SK-N-MC (cell line): Measurements from ENCODE around the gene GABRA4.
A peak's percentile ranks its signal among the peaks of the same experiment; 100 is the strongest.

ENCODE experiments used
- DNase-seq: peaks from one replicate; pipeline ENCODE4 v3.0.0-alpha.2; 2011; ENCODE audit warnings: low read depth, low spot score
- H3K27ac ChIP-seq: fragments of 200-600 bp; sonication (generic); 2 replicates; pipeline ENCODE4 v1.5.1; 2016; ENCODE audit warnings: mixed run types
- H3K36me3 ChIP-seq: fragments of 200-600 bp; sonication (generic); 2 replicates; pipeline ENCODE4 v1.6.1; 2017; ENCODE audit warnings: antibody characterized with exemption, low read length, mixed read lengths; ENCODE audit not compliant: insufficient read depth
- H3K4me3 ChIP-seq: fragments of 200-600 bp; sonication (generic); 2 replicates; pipeline ENCODE4 v1.5.1; 2016
- H3K9ac ChIP-seq: fragments of 200-600 bp; sonication (generic); 2 replicates; pipeline ENCODE4 v1.8.0; 2017; ENCODE audit warnings: mixed run types, mixed read lengths; ENCODE audit not compliant: insufficient read length
- H3K9me3 ChIP-seq: fragments of 200-600 bp; sonication (generic); 2 replicates; pipeline ENCODE4 v1.6.1; 2017; ENCODE audit warnings: low read depth, mild to moderate bottlenecking, antibody characterized with exemption, low read length, moderate library complexity, mixed read lengths
- EZH2 ChIP-seq: fragments of 200-600 bp; sonication (generic); IDR thresholded peaks from one replicate; pipeline ENCODE4 v1.6.1; 2017; ENCODE audit warnings: antibody characterized with exemption
- FOXP2 ChIP-seq: optimal IDR thresholded peaks from 2 replicates; pipeline ENCODE3; 2011; ENCODE audit warnings: mild to moderate bottlenecking, moderate library complexity; ENCODE audit not compliant: insufficient read depth; ENCODE audit errors: extremely low read length, control extremely low read depth
- POLR2AphosphoS5 ChIP-seq: IDR thresholded peaks from 2 replicates; pipeline ENCODE4 v1.6.1; 2012; ENCODE audit warnings: mild to moderate bottlenecking, low read depth, low read length, borderline replicate concordance

The GABRA4 gene

GRCh38 chr4:46993075-46994006 is at the start of gene GABRA4:
GABRA4 (minus strand) TSS chr4:46993581; CDS start chr4:46993424, 157 bp downstream.
- TF ChIP-seq EZH2 (peak; percentile 61), FOXP2 (no peak)
- no peaks in the 10 kb centered on the region for H3K36me3 ChIP-seq
- H3K27ac ChIP-seq: no peak within 1 kb of the TSS
- H3K9me3 ChIP-seq: no peaks in the 10 kb centered on the region
- DNase-seq: no peak
- H3K9ac ChIP-seq: peak within 1 kb of the TSS; percentile 38
- peak within 1 kb of the TSS; percentile 82 for H3K4me3 ChIP-seq

GRCh38 chr4:47040828-47041227 is 47.4 kb upstream of the GABRA4 start:
- no peak for DNase-seq
- no peaks in the 10 kb centered on the region for H3K36me3 ChIP-seq
- H3K9me3 ChIP-seq: no peaks in the 10 kb centered on the region
- H3K4me3 ChIP-seq: no peak overlapping the region
- H3K9ac ChIP-seq: no peak overlapping the region
- TF ChIP-seq POLR2AphosphoS5 (no peak), EZH2 (no peak), FOXP2 (no peak)
- H3K27ac ChIP-seq: no peak overlapping the region

GRCh38 chr4:47038263-47038662 is 44.9 kb upstream of the GABRA4 start:
- H3K27ac ChIP-seq: no peak overlapping the region

GRCh38 chr4:47032405-47033106 is 39.2 kb upstream of the GABRA4 start:
- no peak overlapping the region for H3K27ac ChIP-seq
- H3K4me3 ChIP-seq: peak overlapping the region; percentile 92
- H3K36me3 ChIP-seq: no peaks in the 10 kb centered on the region
- no peaks in the 10 kb centered on the region for H3K9me3 ChIP-seq
- no peak for TF ChIP-seq FOXP2
- no peak for TF ChIP-seq EZH2
- TF ChIP-seq POLR2AphosphoS5: no peak
- DNase-seq: no peak
- H3K9ac ChIP-seq: peak overlapping the region; percentile 53

More at GRCh38 chr4:47038263-47038662, 44.9 kb upstream of the GABRA4 start:
- Histone ChIP-seq H3K4me3 (no peak overlapping the region), H3K9ac (no peak overlapping the region), H3K36me3 (no peaks in the 10 kb centered on the region), H3K9me3 (no peaks in the 10 kb centered on the region)
- no peak for DNase-seq
- TF ChIP-seq FOXP2: no peak
- TF ChIP-seq POLR2AphosphoS5: no peak
- no peak for TF ChIP-seq EZH2

GRCh38 chr4:47031751-47032404 is 38.5 kb upstream of the GABRA4 start:
- no peaks in the 10 kb centered on the region for H3K9me3 ChIP-seq
- peak overlapping the region; percentile 92 for H3K4me3 ChIP-seq
- no peak overlapping the region for H3K27ac ChIP-seq
- no peaks in the 10 kb centered on the region for H3K36me3 ChIP-seq
- TF ChIP-seq POLR2AphosphoS5: no peak
- TF ChIP-seq EZH2: no peak
- TF ChIP-seq FOXP2: no peak
- DNase-seq: no peak
- H3K9ac ChIP-seq: peak overlapping the region; percentile 53

- DNase-seq: no peak
- H3K27ac ChIP-seq: no peak within 1 kb of the TSS
- no peaks in the 10 kb centered on the region for H3K36me3 ChIP-seq
- no peaks in the 10 kb centered on the region for H3K9me3 ChIP-seq
- H3K4me3 ChIP-seq: peak within 1 kb of the TSS; percentile 92
- TF ChIP-seq FOXP2: no peak
- TF ChIP-seq POLR2AphosphoS5: no peak
- no peak for TF ChIP-seq EZH2
- peak within 1 kb of the TSS; percentile 53 for H3K9ac ChIP-seq
Measured at GRCh38 chr4:47031011-47031678, 37.8 kb upstream of the GABRA4 start, which contains the start of gene GABRB1. GABRB1 (plus strand) TSS chr4:47031567.

GRCh38 chr4:47017494-47017893 is 24.1 kb upstream of the GABRA4 start:
- Histone ChIP-seq H3K27ac (peak overlapping the region; percentile 76), H3K4me3 (no peak overlapping the region), H3K9me3 (no peaks in the 10 kb centered on the region), H3K36me3 (no peaks in the 10 kb centered on the region), H3K9ac (no peak overlapping the region)
- no peak for DNase-seq
- no peak for TF ChIP-seq POLR2AphosphoS5
- no peak for TF ChIP-seq FOXP2
- no peak for TF ChIP-seq EZH2
